GM23338 (cell line): ENCODE results near the gene PSMB7. TPM values are rescaled to one million over a fixed set of nuclear protein-coding genes. Genes with fewer than 3 reads are reported as not detected.

ENCODE experiments used
- ATAC-seq: fragments of 200-7000 bp; cut with Tn5 transposase; 3 replicates; pipeline ENCODE4 v1.9.1; 2020
- DNase-seq: peaks from one replicate; pipeline ENCODE4 v3.0.0-alpha.2; 2015; ENCODE audit warnings: low spot score
- H2AFZ ChIP-seq: fragments of 200-600 bp; sonication (generic); 2 replicates; pipeline ENCODE4 v1.8.0; 2016; ENCODE audit warnings: antibody characterized with exemption, mild to moderate bottlenecking, moderate library complexity
- H3F3A ChIP-seq: fragments of 200-600 bp; sonication (generic); replicated peaks from 2 replicates; pipeline ENCODE4 v1.8.0; 2017; ENCODE audit warnings: antibody characterized with exemption, mixed run types, low read depth
- H3K27ac ChIP-seq: fragments of 200-600 bp; sonication (generic); 2 replicates; pipeline ENCODE4 v1.6.1; 2016; ENCODE audit warnings: low read depth
- H3K27me3 ChIP-seq: fragments of 200-600 bp; sonication (generic); 2 replicates; pipeline ENCODE4 v1.8.0; 2016; ENCODE audit warnings: mild to moderate bottlenecking, mixed run types, moderate library complexity; ENCODE audit not compliant: insufficient read depth
- H3K36me3 ChIP-seq: fragments of 200-600 bp; sonication (generic); 2 replicates; pipeline ENCODE4 v1.8.0; 2016; ENCODE audit warnings: mild to moderate bottlenecking; ENCODE audit not compliant: insufficient read depth
- H3K4me1 ChIP-seq: fragments of 200-600 bp; sonication (generic); 2 replicates; pipeline ENCODE4 v1.8.0; 2016; ENCODE audit warnings: mild to moderate bottlenecking, moderate library complexity; ENCODE audit not compliant: insufficient read depth
- H3K4me2 ChIP-seq: fragments of 200-600 bp; sonication (generic); 2 replicates; pipeline ENCODE4 v1.7.1; 2017; ENCODE audit warnings: mixed run types
- H3K4me3 ChIP-seq: fragments of 200-600 bp; sonication (generic); 2 replicates; pipeline ENCODE4 v1.6.1; 2016; ENCODE audit warnings: mixed run types
- H3K79me2 ChIP-seq: fragments of 200-600 bp; sonication (generic); replicated peaks from 2 replicates; pipeline ENCODE4 v1.8.0; 2017; ENCODE audit warnings: mild to moderate bottlenecking; ENCODE audit not compliant: insufficient read depth
- H3K9me2 ChIP-seq: fragments of 200-600 bp; sonication (generic); 2 replicates; pipeline ENCODE4 v1.8.0; 2017; ENCODE audit not compliant: insufficient read depth
- H4K20me1 ChIP-seq: fragments of 200-600 bp; sonication (generic); replicated peaks from 2 replicates; pipeline ENCODE4 v1.8.0; 2017; ENCODE audit warnings: mild to moderate bottlenecking; ENCODE audit not compliant: insufficient read depth
- H3K27ac Mint-ChIP-seq: 2 replicates; pipeline ENCODE4 v1.8.0; 2020; ENCODE audit warnings: inconsistent platforms, mild to moderate bottlenecking, moderate library complexity, mixed read lengths
- H3K27me3 Mint-ChIP-seq: 3 replicates; pipeline ENCODE4 v1.8.0; 2022; ENCODE audit warnings: low read depth, mild to moderate bottlenecking, moderate library complexity, mixed read lengths, inconsistent platforms; ENCODE audit not compliant: insufficient read depth, poor library complexity
- H3K36me3 Mint-ChIP-seq: 3 replicates; pipeline ENCODE4 v1.8.0; 2021; ENCODE audit warnings: low read depth, mild to moderate bottlenecking, inconsistent platforms, moderate library complexity, mixed read lengths
- H3K4me1 Mint-ChIP-seq: 3 replicates; pipeline ENCODE4 v1.8.0; 2020; ENCODE audit warnings: mild to moderate bottlenecking, inconsistent platforms, mixed read lengths
- H3K4me3 Mint-ChIP-seq: 3 replicates; pipeline ENCODE4 v1.8.0; 2021; ENCODE audit warnings: moderate library complexity, mild to moderate bottlenecking, inconsistent platforms, mixed read lengths
- H3K9me3 Mint-ChIP-seq: 3 replicates; pipeline ENCODE4 v1.8.0; 2020; ENCODE audit warnings: moderate library complexity, mild to moderate bottlenecking, inconsistent platforms, mixed read lengths
- CREB1 ChIP-seq: fragments of 250-450 bp; sonication (Bioruptor Pico); IDR thresholded peaks from 2 replicates; pipeline ENCODE4 v1.5.0; 2020; ENCODE audit warnings: low read depth, mild to moderate bottlenecking, moderate library complexity
- EZH2 ChIP-seq: fragments of 200-600 bp; sonication (generic); IDR thresholded peaks from one replicate; pipeline ENCODE4 v1.8.0; 2017; ENCODE audit warnings: antibody characterized with exemption, mild to moderate bottlenecking, low read depth; ENCODE audit not compliant: unreplicated experiment
- EZH2phosphoT487 ChIP-seq: fragments of 200-600 bp; sonication (generic); IDR thresholded peaks from one replicate; pipeline ENCODE4 v1.8.1; 2018; ENCODE audit warnings: antibody characterized with exemption; ENCODE audit not compliant: unreplicated experiment
- JUNB ChIP-seq: IDR thresholded peaks from one replicate; pipeline ENCODE4 v1.6.1; 2016; ENCODE audit warnings: antibody characterized with exemption; ENCODE audit not compliant: unreplicated experiment
- NANOG ChIP-seq: IDR thresholded peaks from 2 replicates; pipeline ENCODE4 v1.6.1; 2016; ENCODE audit warnings: antibody characterized with exemption, borderline replicate concordance
- POLR2AphosphoS5 ChIP-seq: IDR thresholded peaks from 2 replicates; pipeline ENCODE4 v1.6.1; 2016; ENCODE audit warnings: antibody characterized with exemption, low read depth
- STAT1 ChIP-seq: IDR thresholded peaks from one replicate; pipeline ENCODE4 v1.6.1; 2016; ENCODE audit warnings: antibody characterized with exemption; ENCODE audit not compliant: unreplicated experiment
- polyA plus RNA-seq: library from polyadenylated mRNA; unstranded; fragments of >200 nt; fragmentation: Nextera tagmentation; extraction: Ambion mirVana; gene quantifications from 2 replicates; pipeline ENCODE4 v1.2.1, GENCODE V29; 2016
- total RNA-seq: library from RNA; depleted of rRNA; stranded (reverse); fragments of >200 nt; shearing (Covaris generic); gene quantifications from 2 replicates; pipeline ENCODE4 v1.2.3, GENCODE V29; 2014
- TF ChIP-seq, protein P1 (sequence below): fragments of 250-450 bp; sonication (Bioruptor Pico); IDR thresholded peaks from 2 replicates; pipeline ENCODE4 v1.5.0; 2020; ENCODE audit warnings: mild to moderate bottlenecking, moderate library complexity

PSMB7 gene
- total and polyA plus RNA-seq, 2 experiments from 2014 or later = 255 to 268 TPM

DNA sequence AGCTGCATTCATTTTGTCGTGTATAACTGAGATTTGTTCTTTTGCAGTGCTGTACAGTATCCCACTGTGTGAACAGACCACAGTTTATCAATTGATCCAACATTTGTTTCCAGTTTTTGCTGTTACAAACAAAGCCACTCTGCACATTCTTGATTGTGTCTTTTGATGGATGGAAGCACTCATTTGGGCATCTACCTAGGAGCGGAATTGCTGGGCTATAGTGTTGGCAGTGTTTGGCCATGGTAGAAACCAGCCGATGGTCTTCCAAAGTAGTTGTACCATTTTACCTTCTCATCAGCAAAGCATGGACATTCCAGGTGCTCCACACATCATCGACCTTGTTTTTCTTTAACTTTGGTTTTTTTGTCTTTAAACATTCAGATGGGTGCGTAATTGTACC is 77.7 kb downstream of the PSMB7 start (continued):
- TF ChIP-seq, protein P1, sequence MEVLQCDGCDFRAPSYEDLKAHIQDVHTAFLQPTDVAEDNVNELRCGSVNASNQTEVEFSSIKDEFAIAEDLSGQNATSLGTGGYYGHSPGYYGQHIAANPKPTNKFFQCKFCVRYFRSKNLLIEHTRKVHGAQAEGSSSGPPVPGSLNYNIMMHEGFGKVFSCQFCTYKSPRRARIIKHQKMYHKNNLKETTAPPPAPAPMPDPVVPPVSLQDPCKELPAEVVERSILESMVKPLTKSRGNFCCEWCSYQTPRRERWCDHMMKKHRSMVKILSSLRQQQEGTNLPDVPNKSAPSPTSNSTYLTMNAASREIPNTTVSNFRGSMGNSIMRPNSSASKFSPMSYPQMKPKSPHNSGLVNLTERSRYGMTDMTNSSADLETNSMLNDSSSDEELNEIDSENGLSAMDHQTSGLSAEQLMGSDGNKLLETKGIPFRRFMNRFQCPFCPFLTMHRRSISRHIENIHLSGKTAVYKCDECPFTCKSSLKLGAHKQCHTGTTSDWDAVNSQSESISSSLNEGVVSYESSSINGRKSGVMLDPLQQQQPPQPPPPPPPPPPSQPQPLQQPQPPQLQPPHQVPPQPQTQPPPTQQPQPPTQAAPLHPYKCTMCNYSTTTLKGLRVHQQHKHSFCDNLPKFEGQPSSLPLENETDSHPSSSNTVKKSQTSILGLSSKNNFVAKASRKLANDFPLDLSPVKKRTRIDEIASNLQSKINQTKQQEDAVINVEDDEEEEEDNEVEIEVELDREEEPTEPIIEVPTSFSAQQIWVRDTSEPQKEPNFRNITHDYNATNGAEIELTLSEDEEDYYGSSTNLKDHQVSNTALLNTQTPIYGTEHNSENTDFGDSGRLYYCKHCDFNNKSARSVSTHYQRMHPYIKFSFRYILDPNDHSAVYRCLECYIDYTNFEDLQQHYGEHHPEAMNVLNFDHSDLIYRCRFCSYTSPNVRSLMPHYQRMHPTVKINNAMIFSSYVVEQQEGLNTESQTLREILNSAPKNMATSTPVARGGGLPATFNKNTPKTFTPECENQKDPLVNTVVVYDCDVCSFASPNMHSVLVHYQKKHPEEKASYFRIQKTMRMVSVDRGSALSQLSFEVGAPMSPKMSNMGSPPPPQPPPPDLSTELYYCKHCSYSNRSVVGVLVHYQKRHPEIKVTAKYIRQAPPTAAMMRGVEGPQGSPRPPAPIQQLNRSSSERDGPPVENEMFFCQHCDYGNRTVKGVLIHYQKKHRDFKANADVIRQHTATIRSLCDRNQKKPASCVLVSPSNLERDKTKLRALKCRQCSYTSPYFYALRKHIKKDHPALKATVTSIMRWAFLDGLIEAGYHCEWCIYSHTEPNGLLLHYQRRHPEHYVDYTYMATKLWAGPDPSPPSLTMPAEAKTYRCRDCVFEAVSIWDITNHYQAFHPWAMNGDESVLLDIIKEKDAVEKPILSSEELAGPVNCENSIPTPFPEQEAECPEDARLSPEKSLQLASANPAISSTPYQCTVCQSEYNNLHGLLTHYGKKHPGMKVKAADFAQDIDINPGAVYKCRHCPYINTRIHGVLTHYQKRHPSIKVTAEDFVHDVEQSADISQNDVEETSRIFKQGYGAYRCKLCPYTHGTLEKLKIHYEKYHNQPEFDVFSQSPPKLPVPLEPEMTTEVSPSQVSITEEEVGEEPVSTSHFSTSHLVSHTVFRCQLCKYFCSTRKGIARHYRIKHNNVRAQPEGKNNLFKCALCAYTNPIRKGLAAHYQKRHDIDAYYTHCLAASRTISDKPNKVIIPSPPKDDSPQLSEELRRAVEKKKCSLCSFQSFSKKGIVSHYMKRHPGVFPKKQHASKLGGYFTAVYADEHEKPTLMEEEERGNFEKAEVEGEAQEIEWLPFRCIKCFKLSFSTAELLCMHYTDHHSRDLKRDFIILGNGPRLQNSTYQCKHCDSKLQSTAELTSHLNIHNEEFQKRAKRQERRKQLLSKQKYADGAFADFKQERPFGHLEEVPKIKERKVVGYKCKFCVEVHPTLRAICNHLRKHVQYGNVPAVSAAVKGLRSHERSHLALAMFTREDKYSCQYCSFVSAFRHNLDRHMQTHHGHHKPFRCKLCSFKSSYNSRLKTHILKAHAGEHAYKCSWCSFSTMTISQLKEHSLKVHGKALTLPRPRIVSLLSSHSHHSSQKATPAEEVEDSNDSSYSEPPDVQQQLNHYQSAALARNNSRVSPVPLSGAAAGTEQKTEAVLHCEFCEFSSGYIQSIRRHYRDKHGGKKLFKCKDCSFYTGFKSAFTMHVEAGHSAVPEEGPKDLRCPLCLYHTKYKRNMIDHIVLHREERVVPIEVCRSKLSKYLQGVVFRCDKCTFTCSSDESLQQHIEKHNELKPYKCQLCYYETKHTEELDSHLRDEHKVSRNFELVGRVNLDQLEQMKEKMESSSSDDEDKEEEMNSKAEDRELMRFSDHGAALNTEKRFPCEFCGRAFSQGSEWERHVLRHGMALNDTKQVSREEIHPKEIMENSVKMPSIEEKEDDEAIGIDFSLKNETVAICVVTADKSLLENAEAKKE (CRISPR knock-in tag) = no peak

DNA sequence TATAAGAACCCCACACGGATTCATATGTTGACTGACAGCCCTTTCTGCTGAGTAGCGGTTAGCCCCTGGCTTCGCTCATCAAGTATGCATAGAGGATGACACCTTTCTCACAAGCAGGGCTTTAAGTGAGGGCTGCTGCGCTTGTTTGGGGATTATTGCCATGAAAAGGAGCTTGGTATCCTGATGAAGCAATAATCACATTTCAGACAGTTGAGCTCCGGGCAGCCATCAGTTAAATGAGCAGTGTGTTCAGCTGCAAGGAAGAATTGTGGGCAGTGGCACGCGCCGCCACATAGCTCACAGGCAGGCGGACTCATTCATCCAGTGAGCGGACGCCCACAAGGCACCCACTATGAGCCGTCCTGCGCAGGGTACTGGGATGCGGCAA is 79.9 kb downstream of the PSMB7 start:
- Mint-ChIP-seq H3K9me3 (peaks cover 10% of the 10 kb centered on the region; the same call in 1 of the 3 replicates), H3K4me1 (peaks cover 11% of the 10 kb centered on the region), H3K27ac (no peak overlapping the region), H3K36me3 (peaks cover 18% of the 10 kb centered on the region), H3K4me3 (no peak overlapping the region), H3K27me3 (peaks cover 3% of the 10 kb centered on the region)
- H3K4me1 ChIP-seq = no peaks in the 10 kb centered on the region
- no peaks in the 10 kb centered on the region for H3K27me3 ChIP-seq
- H4K20me1 ChIP-seq = no peaks in the 10 kb centered on the region
- no peak overlapping the region for H3K4me3 ChIP-seq
- no peak for DNase-seq
- no peak overlapping the region for H3K4me2 ChIP-seq
- no peak overlapping the region for H3K27ac ChIP-seq
- no peaks in the 10 kb centered on the region for H3K9me2 ChIP-seq
- TF ChIP-seq NANOG (no peak), STAT1 (no peak), EZH2phosphoT487 (no peak), CREB1 (CRISPR knock-in tag) (no peak), JUNB (no peak), EZH2 (no peak), POLR2AphosphoS5 (no peak)
- TF ChIP-seq, protein P1 (CRISPR knock-in tag) = no peak
- H3K36me3 ChIP-seq = no peaks in the 10 kb centered on the region
- H3K79me2 ChIP-seq = no peaks in the 10 kb centered on the region
- no peaks in the 10 kb centered on the region for H3F3A ChIP-seq
- no peak overlapping the region for H2AFZ ChIP-seq
- ATAC-seq = no peak
